ENCODE data around the gene NAT8L. TPM values are rescaled to one million over a fixed set of nuclear protein-coding genes. Genes with fewer than 3 reads are reported as not detected.

Gene NAT8L
- total RNA-seq, 2 experiments from 2014 or later, result not detected

DNA sequence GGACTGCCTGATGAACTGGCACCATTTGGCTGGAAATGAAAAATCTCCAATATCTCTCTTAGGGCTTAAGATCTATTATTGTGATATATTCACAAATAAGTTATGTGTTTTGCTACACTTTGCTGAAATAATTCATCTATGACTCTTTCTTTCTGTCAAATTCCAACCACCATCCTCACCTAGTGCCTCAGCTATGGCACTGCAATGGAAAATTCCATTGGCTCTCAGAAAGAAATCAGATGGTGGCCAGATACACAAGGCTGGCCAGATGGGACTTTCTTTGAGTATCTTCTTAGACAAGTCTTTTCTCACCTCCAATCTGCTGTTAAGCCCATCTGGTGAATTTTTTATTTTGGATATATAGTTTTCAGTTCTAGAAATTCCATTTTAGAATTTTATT lies 28.0 kb downstream of the NAT8L start:
- no peaks in the 10 kb centered on the region for H3K36me3 ChIP-seq (ENCODE audit: insufficient read depth, low read length)
- Mint-ChIP-seq H3K9me3 (no peaks in the 10 kb centered on the region), H3K4me1 (ENCODE audit: low read depth) (no peaks in the 10 kb centered on the region), H3K36me3 (ENCODE audit: low read depth) (no peaks in the 10 kb centered on the region), H3K4me3 (no peak overlapping the region), H3K27ac (no peak overlapping the region), H3K27me3 (no peaks in the 10 kb centered on the region)
- intact Hi-C loops (cut with DNase I, micrococcal nuclease), result no loop called here
- DNase-seq (no peak), ATAC-seq (ENCODE audit: poor library complexity) (no peak)
- peaks cover 0 to 3% of the 10 kb centered on the region in 2 experiments for H3K27me3 ChIP-seq (ENCODE audit: control insufficient read depth in 1 of 2, insufficient read depth in 2 of 2, low read length in 2 of 2)
- peaks cover 5% of the 10 kb centered on the region in 2 experiments for H3K9me3 ChIP-seq (ENCODE audit: control insufficient read depth in 1 of 2, insufficient read depth in 1 of 2, low read length in 2 of 2)
- no peak overlapping the region for H3K4me3 ChIP-seq (ENCODE audit: low read length)
- TF ChIP-seq, protein P1, sequence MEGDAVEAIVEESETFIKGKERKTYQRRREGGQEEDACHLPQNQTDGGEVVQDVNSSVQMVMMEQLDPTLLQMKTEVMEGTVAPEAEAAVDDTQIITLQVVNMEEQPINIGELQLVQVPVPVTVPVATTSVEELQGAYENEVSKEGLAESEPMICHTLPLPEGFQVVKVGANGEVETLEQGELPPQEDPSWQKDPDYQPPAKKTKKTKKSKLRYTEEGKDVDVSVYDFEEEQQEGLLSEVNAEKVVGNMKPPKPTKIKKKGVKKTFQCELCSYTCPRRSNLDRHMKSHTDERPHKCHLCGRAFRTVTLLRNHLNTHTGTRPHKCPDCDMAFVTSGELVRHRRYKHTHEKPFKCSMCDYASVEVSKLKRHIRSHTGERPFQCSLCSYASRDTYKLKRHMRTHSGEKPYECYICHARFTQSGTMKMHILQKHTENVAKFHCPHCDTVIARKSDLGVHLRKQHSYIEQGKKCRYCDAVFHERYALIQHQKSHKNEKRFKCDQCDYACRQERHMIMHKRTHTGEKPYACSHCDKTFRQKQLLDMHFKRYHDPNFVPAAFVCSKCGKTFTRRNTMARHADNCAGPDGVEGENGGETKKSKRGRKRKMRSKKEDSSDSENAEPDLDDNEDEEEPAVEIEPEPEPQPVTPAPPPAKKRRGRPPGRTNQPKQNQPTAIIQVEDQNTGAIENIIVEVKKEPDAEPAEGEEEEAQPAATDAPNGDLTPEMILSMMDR (IDR thresholded peaks at IDR 0.05), result no peak
- ChIA-PET CTCF (no interaction called here), POLR2A (no interaction called here)
- no peaks in the 10 kb centered on the region for H3K4me1 ChIP-seq (ENCODE audit: insufficient read depth, low read length)
- H3K27ac ChIP-seq (ENCODE audit: low read depth in 1 of 2, low read length in 2 of 2), result no peak overlapping the region

DNA sequence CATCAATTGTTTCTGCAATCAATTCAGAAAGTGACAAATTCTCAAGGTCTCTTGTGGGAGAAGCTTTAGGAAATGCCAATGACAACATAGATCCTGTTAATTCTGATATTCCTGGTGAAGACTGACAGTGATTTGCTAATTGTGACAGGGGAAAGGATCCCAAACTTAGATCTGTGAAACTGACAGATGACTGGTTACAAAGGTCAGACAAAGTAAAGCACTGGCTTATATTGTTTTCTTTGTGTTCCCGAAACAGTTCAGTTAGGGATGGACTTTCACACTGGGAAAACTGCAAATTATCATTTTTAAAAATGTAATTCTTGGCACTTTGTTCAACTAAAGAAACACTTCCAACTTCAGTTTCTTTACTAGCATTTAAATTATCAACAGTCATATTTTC lies 30.1 kb downstream of the NAT8L start:
- ATAC-seq (ENCODE audit: poor library complexity) (no peak), DNase-seq (no peak)
- H3K36me3 Mint-ChIP-seq (ENCODE audit: low read depth), result no peaks in the 10 kb centered on the region
- TF ChIP-seq, protein P1 (IDR thresholded peaks at IDR 0.05), result no peak
- no peaks in the 10 kb centered on the region for H3K36me3 ChIP-seq (ENCODE audit: insufficient read depth, low read length)
- no peak overlapping the region for H3K27ac ChIP-seq (ENCODE audit: low read depth in 1 of 2, low read length in 2 of 2)
- no peaks in the 10 kb centered on the region for H3K4me1 ChIP-seq (ENCODE audit: insufficient read depth, low read length)
- peaks cover 0 to 3% of the 10 kb centered on the region in 2 experiments for H3K27me3 ChIP-seq (ENCODE audit: control insufficient read depth in 1 of 2, insufficient read depth in 2 of 2, low read length in 2 of 2)
- no peak overlapping the region for H3K27ac Mint-ChIP-seq
- no peaks in the 10 kb centered on the region for H3K4me1 Mint-ChIP-seq (ENCODE audit: low read depth)
- intact Hi-C loops (cut with DNase I, micrococcal nuclease), result no loop called here
- peaks cover 5% of the 10 kb centered on the region in 2 experiments for H3K9me3 ChIP-seq (ENCODE audit: control insufficient read depth in 1 of 2, insufficient read depth in 1 of 2, low read length in 2 of 2)
- H3K4me3 Mint-ChIP-seq, result no peak overlapping the region
- no peaks in the 10 kb centered on the region for H3K27me3 Mint-ChIP-seq
- ChIA-PET CTCF (no interaction called here), POLR2A (no interaction called here)
- no peak overlapping the region for H3K4me3 ChIP-seq (ENCODE audit: low read length)
- H3K9me3 Mint-ChIP-seq, result no peaks in the 10 kb centered on the region

DNA sequence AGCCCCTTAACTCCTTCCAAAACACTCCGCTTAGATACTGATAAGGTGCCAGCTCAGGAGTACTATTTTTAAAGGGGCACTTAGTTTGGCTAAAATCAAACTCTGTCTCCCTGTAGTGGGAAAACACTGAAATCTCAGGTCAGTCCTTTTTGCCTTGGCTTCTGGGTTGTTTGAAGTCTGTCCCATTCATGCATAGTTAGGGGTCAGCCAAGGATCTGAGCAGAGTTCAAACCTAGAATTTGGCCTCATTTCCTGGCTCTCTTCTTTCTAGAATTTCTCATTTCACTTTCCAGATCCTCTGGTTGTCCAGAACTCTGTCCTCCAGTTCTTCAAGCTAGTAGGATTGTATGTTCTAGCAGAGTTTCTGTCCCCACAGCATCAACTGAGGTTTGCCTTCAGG lies 31.5 kb downstream of the NAT8L start:
- H3K27ac Mint-ChIP-seq, result no peak overlapping the region
- peaks cover 0 to under 1% of the 10 kb centered on the region in 2 experiments for H3K27me3 ChIP-seq (ENCODE audit: control insufficient read depth in 1 of 2, insufficient read depth in 2 of 2, low read length in 2 of 2)
- H3K36me3 ChIP-seq (ENCODE audit: insufficient read depth, low read length), result no peaks in the 10 kb centered on the region
- H3K4me1 Mint-ChIP-seq (ENCODE audit: low read depth), result no peaks in the 10 kb centered on the region
- peaks cover 5 to 14% of the 10 kb centered on the region in 2 experiments for H3K9me3 ChIP-seq (ENCODE audit: control insufficient read depth in 1 of 2, insufficient read depth in 1 of 2, low read length in 2 of 2)
- POLR2A ChIA-PET, result no interaction called here
- intact Hi-C loops (cut with DNase I, micrococcal nuclease), result no loop called here
- DNase-seq (no peak), ATAC-seq (ENCODE audit: poor library complexity) (no peak)
- no peaks in the 10 kb centered on the region for H3K9me3 Mint-ChIP-seq
- H3K4me3 Mint-ChIP-seq, result no peak overlapping the region
- H3K4me1 ChIP-seq (ENCODE audit: insufficient read depth, low read length), result no peaks in the 10 kb centered on the region
- CTCF ChIA-PET, result no interaction called here
- no peak overlapping the region for H3K27ac ChIP-seq (ENCODE audit: low read depth in 1 of 2, low read length in 2 of 2)
- TF ChIP-seq, protein P1 (IDR thresholded peaks at IDR 0.05), result no peak
- no peaks in the 10 kb centered on the region for H3K27me3 Mint-ChIP-seq
- H3K4me3 ChIP-seq (ENCODE audit: low read length), result no peak overlapping the region
- no peaks in the 10 kb centered on the region for H3K36me3 Mint-ChIP-seq (ENCODE audit: low read depth)
